HG02870 (cell line): ENCODE data around the gene BLMH.

ENCODE experiments used
- ATAC-seq: cut with Tn5 transposase; IDR thresholded peaks from one replicate; pipeline ENCODE4 v1.9.1; 2021; ENCODE audit warnings: mild to moderate bottlenecking, moderate library complexity; ENCODE audit not compliant: unreplicated experiment

BLMH gene

DNA sequence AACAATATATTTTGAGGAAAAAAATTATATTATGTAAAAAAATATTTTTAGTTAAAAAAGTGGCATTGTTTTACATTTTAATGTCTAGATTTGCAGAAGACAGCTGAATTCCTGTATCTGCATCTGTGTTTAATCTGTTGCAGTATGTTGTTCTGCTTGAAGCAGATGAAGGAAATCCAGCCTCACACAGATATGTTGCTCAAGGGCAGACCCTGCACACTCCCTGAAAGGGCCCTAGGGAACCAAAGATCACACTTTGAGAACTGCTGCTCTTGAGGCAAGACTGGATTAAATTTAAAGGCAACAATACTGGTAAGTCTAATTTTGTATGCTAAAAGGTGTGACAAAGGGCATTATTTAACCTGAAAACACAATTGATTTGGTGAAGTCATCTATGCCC, 39.8 kb downstream of the BLMH start:
- ATAC-seq: no peak

DNA sequence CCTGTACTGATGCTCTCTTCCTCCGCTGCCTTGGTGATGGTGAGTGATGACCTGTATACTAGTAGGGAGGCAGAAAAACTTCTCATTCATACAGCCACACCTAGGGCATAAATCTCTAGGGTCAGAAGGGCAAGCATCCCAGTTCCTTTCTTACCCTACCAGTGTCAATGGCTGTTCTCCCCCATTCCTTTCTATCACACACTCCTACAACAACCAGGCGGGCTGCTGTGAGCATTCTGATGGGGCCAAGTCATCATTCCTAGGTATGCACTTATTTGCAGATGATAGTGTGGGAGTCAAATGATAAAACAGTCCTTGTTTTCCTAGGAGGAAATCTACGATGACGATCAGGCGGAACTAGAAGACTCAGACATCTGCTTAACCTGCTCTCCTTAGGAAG, 42.3 kb downstream of the BLMH start:
- no peak for ATAC-seq

DNA sequence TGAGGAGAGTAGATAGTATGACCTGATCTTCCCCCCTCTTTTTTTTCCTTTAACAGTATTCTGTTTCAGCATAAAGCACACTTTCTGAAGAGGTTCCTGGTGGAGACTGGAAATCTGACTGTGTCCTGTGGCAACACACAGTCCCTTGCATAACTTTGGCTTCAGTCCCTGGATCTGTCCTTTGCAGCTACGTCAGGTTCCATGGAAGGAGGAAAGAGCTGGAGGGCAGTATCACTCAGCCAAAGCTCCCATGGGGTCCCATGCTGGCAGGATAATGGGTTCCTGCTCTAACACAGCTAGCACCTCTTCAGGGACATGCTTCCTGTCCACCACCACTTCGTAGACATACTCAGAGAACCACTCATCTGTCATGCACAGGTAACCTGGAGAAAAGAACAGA, 43.0 kb downstream of the BLMH start:
- no peak for ATAC-seq

DNA sequence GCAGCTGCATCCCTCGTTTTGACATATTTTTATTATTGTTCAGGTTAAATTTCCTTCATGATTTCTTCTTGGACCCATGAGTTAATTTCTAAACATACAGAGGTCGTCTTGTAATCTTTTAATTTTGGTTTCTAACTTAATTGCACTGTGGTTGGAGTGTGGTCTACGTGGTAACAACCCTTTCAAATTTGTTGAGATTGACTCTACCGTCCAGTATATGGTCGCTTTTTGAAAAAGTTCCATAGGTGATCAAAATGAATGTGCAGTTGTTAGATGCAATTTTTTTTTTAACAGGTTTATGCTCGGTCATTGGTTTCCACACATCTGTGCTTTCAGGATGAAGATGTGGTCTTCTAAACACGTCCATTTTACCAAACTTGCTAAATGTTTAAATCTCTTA, 45.3 kb downstream of the BLMH start:
- no peak for ATAC-seq

DNA sequence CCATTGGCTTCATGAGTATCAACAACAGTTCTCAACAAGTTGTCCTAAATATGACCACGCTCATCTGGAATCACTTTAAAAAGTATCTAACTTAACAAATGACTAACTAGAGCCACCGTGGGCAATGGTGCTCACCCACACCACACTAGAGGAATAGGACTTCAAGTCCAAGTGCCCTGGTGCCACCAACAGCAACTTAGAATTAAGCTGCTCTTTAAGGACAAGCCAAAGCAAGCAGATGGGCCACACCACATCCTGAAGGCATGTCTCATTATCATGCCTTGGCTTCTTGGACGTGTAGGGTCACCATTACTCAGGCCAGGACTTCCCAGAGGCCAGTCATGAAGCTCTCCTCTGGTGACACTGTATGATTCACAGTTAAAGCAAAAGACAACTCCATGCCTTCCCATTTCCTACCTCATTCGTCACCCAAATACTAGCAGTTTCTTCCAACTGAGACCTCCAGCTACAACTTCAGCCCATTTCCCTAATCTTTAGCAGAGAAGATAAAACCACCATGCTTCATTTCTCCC, 46.8 kb downstream of the BLMH start:
- ATAC-seq: no peak

DNA sequence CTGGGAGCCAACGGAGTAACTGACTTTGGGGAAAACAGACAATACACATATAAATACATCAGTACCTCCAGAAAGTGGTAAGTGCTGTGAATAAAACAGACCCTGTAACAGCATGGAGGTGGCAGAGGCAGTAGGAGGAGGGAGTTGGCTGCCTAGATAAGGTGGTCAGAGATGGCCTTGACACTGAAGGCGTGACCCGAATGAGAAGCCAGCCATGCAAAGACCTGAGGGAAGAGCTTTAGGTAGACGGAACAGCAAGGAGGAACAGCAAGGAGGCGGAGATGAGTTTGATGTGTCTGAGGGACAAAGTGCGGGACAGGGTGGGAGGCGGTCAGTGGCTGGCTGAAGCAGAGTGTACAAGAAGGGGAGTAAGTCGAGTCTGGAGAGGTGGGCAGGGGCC, 48.2 kb downstream of the BLMH start:
- no peak for ATAC-seq

DNA sequence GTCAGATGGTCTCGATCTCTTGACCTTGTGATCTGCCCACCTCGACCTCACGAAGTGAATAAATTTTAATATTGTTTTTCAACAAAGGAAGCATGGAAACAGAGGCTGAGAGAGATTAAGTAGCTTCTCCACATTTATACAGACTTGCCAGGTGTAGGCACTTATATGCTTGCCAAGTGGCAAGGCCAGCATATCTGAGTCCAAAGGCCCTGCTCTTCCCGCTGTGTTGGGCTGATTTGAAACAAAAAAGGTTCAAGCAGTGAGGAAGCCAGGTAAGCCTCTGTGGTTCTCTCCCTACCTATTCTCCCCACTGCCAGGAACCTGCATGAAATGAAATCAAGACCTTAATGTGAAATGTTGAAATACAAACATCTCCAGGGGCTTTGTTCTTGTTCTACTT, 48.7 kb downstream of the BLMH start:
- ATAC-seq: no peak

DNA sequence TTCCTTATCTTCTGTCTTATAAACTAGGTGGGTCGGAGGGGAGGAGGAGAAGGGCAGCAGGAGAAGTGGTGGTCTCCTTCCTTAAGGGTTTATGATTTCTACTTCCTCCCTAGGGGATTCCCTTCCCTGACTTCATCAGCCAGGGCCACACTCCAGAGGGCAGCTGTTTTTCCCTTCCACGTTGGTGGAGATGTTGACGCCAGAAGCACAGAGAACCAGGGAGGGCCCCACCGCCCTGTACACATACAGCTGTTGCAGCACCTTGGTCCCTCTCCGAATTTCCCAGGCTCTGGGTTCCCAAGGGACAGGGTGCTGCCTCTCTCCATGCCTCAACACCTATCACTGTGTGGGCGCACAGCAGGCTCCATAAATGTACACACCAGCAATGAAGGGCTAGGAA, 50.7 kb downstream of the BLMH start:
- ATAC-seq: no peak

DNA sequence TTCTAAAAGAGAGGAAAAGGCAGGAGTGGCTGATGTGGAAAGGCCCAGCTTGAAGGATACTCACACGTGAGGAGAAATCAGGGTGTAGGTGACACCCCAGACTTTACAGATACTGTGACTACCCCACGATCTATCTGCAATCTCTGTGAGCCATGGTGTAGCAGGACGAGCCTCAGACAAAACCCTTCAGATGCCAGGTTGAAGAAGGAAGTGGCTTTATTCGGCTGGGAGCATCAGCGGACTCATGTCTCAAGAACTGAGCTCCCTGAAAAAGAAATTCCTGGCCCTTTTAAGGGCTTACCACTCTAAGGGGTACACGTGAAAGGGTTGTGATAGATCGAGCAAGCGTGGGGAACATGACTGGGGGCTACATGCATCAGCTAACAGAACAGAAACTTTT, 51.6 kb downstream of the BLMH start:
- ATAC-seq: no peak

DNA sequence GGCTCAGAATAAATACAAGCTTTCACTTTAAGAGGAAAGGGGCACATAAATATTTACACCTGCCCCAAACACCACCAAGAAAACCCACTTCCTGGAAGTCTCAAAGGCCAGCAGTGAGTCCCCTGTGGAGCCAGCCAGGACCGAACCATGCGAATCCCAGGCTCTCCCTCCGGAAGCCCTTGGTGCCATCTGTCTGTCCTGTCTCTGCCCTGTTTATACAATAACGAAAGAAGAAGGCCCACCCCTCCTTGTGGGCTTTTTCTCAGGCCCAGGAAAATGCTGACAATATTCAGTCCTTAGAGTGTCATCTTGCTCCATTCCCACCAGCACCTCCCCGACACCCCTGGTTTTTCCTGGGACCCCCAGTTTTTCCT, 52.7 kb downstream of the BLMH start:
- no peak for ATAC-seq

DNA sequence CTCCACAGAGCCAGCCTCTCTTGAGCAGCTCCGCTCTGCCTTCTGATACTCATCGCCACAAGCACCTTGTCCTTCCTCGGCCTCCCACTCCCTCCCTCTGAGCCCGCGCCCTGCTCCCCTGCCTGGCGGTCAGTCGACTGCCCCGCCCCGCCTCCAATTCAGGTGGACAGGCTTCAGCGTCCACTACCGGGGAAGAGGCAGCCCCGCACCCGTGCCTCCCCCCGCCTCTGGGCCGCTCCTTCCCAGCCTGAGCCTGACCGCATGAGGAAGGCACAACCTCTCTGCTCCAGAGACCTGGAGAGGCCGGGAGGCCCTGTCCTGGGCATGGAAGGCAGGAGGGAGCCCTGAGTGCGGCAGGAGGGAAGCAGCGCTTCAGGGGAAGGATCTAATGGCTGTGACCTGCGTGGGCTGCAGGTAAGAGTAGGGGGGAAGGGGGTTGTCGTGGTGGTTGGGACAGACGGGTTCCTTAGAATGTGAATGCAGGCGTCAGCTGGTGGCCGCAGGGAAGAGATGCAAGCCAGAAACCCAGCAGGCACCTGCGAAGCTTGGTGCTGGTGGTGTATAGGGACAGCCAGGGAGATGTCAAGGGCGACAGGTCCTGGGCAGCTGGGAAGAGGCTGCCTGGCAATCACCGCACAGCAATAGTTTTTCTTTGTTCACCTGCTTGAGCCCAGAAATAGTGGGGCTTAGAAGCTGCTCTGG, 53.2 kb downstream of the BLMH start:
- no peak for ATAC-seq

DNA sequence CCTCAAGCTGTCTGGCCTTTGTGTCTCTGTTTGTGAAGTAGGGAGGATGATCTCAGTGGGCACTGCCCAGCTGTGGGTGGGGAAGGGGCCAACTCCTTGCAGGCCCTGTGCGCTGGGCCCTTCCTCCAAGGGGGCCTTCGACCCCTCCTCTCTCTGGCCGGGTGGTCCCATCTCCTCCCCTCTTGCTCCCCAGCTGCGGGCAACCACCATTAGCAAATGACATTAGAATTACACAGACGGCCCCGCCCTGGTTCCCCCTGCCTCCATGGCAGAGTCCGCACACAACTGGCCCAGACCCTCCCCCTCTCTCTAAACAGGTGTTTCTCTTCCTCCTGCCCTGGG, 53.8 kb downstream of the BLMH start:
- ATAC-seq: no peak

DNA sequence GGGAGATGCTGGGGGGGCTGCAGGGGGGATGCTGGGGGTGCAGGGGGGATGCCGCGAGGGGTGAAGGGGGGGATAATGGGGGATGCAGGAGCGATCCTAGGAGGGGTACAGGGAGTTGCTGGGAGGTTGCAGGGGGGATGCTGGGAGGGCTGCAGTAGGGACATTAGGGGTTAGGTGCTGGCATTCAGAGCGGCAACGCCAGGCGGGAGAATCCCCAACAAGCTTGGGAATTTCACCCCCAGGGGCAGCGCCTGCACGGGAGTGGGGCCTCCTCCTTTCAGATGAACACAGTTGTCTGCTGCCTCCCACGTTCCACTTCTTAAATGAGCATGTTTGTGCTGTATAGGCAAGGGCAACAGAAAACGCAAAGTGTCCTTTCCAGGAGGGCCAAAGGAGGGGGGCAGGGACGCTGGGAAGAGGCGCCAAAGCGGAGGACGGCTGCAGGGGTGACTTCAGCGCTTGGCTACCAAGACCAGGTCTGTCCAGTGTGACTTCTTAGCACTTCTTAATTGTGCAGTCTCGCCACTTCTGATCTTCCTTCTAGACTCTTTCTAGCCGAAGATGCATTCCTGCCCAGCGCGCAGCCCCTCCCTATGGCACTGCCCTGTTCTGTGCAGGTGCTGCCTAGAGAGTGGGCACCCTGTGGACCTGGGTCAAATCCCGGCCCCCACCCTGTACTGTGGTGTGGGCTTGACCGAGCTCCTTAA, 54.3 kb downstream of the BLMH start:
- ATAC-seq: no peak

DNA sequence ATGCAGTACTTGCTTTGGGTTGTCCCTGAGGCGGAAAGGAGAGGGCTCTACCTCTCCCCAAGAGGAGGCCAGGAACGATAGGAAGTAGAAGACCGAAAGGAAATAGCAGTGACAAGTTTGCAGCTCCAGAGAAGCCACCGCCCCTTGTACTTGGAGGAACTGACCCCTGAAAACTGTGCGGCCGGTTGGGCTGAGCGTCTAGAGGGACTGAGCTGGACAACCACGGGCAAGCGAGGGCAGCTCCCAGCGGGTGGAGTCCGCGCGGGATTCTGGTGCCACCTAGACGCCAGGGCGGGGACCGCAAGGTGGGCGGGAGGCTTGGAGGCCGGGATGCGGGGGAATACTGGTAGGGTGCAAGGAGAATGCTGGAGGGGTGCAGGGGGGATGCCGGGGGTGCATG, 55.0 kb downstream of the BLMH start:
- no peak for ATAC-seq

DNA sequence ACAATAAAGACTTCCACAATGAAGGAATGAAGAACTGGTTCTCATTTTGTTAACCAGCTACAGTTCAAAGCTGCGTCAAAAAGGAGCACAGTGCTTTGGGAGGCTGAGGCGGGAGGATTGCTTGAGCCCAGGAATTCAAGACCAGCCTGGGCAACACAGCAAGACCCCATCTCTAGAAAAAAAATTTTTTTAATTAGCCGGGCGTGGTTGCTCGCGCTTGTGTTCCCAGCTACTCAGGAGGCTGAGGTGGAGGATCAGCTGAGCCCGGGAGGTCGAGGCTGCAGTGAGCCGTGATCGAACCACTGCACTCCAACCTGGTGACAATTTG, 55.5 kb downstream of the BLMH start:
- no peak for ATAC-seq

DNA sequence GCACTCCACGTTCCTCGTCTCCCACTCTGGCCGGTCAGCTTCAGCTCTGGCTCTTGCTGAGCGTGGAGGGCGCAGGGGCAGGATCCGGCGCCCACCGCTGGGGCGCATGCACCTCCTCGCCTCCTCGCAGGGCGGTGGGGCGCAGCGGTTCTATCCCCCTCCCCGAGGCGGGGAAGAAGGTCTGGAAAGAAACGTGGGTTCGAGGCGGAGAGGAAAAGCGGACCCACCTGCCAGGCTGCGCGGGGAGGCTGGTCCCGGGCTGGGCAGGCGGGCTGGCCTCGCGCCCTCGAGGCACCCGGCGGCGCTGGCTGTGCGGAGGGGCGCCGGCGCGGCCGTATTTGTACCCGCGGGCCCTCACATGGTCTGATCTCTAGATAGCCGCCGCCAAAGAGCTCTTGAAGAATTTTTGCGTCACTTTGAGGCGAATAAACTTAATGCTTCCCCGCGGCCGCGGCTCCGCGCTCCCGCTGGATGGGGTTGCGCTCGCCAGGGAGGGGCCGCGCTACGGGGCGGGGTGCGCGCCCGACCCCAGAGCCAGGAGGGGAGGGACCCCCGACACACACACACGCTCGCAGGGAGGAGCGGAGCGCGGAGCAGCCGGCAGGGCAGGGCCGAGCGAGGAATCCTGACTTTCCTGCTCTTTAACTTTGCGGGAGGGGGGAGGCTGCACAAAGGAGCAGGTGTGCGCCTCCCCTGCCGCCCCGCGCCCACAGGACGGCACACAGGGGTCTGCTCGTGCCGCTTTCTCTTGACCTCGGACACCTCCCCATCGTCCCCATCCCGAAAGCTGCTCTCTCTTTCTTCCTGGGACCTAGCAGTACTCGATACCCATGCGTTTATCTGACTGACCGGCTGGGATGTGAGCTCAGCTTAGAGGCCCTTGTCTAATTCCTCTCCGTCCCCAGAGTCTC, 56.1 kb downstream of the BLMH start, which contains the start of gene SLC6A4:
Gene SLC6A4 (minus strand): TSS at position 312 of the 911 bp plus-strand sequence. CDS start 13,739 bp downstream, outside the sequence.
- ATAC-seq: no peak

DNA sequence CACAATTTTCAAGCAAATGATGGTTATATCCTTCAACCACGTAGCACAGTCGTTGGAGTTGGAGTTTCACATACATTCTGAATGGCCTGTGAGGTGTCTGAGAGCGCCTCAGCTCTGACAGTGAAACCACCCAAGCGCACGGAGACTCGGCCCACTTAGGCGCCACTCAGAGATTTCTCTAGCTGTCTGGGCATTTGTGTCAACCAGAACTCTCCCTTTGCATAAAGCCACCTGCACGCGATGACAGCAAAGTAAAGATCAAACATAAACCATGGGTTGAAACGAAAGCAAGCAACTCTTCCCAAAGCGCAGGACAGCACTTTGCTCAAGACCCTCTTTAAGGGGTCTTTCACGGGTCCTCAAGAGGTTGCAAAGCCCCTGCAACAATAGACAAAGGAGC, 56.8 kb downstream of the BLMH start:
- ATAC-seq: peak; percentile 55

DNA sequence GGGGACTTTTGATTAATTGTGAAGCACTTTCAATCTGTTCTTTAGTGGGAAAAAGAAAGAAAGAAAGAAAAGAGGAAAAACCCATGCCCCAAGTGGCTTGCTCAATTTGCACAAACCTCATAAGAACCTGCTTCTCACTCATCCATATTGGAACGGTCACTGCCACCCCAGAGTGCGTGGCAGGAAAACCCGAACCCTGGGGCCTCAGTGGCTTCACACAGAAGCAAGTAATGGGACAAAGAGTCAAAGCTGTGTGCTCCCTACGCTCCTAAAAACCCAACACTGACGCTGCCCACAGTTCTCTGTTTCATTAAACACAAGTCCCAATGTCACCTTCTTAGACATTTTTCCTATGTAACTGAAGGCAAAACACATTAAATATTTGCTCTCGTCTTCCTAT, 57.4 kb downstream of the BLMH start:
- ATAC-seq: no peak

DNA sequence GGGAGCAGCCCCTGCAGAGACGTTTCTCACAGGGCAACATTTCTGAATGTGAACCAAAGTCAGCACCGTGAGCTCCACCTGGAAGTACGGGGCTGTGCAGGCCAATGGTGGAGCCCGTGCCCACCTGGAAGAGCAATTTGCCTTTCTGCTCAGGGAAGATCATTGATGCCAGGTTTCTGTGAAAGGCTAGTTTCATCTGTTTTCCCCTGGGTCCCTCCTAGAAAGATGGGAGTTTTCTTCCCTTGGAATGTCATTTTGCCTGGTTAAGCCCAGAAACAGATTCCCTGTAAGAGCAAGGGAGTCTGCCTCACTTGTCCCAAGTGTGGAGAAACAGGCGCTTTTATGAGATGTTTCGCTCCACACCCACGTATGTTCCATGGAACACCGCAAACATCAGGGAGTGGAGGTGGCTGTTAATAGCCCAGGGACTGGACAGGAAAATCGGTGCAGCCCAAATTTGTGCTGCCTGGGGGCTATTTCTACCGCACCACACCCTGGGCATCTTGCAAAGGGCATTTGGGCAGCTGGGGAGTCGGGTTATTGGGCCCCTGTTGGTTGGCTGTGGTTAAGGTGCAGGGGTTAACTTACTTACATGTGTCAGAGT, 58.8 kb downstream of the BLMH start:
- ATAC-seq: no peak

DNA sequence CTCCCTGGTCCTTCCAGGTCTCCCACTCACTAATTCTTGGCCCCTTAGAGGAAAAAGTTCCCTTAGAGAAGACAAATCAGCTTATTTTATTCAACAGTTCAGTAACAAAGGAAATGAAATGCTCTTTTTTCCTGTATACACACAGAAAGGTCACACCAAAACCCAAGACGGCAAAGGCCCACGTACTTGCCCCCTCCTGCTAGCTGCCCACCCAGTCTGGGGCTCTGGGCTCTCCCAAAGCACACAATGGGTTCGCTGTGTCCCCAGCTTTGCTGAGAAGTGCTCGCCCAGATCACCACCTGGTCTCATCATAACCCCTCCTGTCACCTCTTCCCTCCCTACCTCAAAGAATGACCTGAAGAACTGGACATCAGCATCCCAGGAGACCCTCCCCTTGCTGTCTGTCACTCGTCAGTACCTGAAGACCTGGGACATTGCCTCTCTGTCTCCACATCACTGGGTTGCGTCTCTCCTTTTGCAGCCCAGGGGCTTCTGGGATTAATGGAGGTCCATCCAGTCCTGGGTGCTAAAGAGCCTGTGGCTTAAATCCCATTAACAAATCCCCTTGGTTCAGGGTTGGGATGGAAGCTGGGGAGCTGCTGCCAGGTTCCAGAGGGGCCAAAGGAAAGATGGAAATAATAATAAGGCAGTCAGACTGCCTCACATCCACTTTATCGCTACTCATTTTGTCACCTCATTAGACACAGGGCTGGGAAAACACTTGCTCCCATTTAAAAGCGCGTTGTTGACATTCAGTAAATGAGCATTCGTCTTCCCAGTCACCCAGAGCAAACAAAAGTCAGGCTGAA, 59.5 kb downstream of the BLMH start:
- ATAC-seq: no peak
